AG04449 (cell line): Measurements from ENCODE around the gene GON4L.
A peak's percentile ranks its signal among the peaks of the same experiment; 100 is the strongest.
"Not testable (repeated sequence)": the region's sequence is repeated elsewhere in the genome, so short reads cannot be mapped to it uniquely, and the experiment has no call there.

Experiments
- CTCF ChIA-PET: fragments of 350-600 bp; formaldehyde crosslinking; extraction: SDS; loops from one replicate; lab custom pipeline; 2021; ENCODE audit warnings: antibody characterized with exemption; lab: Yijun Ruan, JAX
- POLR2A ChIA-PET: fragments of 400-600, 350-600 bp; formaldehyde crosslinking; extraction: SDS; loops from one replicate; lab custom pipeline; 2020; ENCODE audit warnings: antibody characterized with exemption, inconsistent platforms; lab: Yijun Ruan, JAX
- DNase-seq: peaks from one replicate; pipeline ENCODE4 v3.0.0-alpha.2; 2010; ENCODE audit warnings: low read depth, low spot score
- H3K4me3 ChIP-seq: 2 replicates; pipeline ENCODE4 v1.5.1; 2011; ENCODE audit warnings: low read depth, mild to moderate bottlenecking, control low read depth, low read length
- TF ChIP-seq, protein P1 (sequence below): IDR thresholded peaks from one replicate; pipeline ENCODE4 v1.5.1; 2011; ENCODE audit warnings: mild to moderate bottlenecking, moderate library complexity, low read length, control low read depth, inconsistent platforms; ENCODE audit not compliant: insufficient read depth; ENCODE audit errors: missing control alignments

The GON4L gene

DNA sequence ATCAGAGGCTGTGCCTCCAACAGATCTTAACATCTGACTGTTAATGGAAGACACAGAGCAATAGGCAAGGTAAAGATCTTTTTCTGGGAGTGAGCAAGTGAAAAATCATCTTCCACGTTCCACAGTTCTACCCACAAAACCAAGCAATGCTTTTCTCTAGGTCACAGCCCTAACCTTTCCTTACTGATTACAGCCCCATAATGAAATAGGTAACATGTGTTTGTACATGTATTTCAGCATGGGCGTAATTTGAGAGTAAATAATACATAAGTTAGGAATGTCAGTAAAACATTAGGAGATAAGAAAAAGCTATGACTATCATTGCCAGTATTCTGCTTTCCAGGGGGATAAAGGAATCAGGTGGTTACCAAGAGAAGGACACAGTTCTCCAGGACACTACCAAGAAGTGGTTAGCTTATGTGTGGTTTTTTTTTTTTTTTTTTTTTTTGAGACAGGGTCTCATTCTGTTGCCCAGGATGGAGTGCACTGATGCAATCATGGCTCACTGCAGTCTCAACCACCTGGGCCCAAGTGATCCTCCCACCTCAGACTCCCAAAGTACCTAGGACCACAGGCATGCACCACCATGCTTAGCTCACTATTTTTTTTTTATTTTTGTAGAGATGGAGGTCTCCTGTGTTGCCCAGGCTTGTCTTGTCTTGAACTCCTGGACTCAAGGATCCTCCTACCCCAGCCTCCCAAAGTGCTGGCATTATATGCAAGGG is 96.1 kb downstream of the GON4L start:
- CTCF ChIA-PET = no interaction called here
- DNase-seq = no peak
- no peak overlapping the region for H3K4me3 ChIP-seq
- POLR2A ChIA-PET = no interaction called here
- TF ChIP-seq, protein P1, sequence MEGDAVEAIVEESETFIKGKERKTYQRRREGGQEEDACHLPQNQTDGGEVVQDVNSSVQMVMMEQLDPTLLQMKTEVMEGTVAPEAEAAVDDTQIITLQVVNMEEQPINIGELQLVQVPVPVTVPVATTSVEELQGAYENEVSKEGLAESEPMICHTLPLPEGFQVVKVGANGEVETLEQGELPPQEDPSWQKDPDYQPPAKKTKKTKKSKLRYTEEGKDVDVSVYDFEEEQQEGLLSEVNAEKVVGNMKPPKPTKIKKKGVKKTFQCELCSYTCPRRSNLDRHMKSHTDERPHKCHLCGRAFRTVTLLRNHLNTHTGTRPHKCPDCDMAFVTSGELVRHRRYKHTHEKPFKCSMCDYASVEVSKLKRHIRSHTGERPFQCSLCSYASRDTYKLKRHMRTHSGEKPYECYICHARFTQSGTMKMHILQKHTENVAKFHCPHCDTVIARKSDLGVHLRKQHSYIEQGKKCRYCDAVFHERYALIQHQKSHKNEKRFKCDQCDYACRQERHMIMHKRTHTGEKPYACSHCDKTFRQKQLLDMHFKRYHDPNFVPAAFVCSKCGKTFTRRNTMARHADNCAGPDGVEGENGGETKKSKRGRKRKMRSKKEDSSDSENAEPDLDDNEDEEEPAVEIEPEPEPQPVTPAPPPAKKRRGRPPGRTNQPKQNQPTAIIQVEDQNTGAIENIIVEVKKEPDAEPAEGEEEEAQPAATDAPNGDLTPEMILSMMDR = no peak

DNA sequence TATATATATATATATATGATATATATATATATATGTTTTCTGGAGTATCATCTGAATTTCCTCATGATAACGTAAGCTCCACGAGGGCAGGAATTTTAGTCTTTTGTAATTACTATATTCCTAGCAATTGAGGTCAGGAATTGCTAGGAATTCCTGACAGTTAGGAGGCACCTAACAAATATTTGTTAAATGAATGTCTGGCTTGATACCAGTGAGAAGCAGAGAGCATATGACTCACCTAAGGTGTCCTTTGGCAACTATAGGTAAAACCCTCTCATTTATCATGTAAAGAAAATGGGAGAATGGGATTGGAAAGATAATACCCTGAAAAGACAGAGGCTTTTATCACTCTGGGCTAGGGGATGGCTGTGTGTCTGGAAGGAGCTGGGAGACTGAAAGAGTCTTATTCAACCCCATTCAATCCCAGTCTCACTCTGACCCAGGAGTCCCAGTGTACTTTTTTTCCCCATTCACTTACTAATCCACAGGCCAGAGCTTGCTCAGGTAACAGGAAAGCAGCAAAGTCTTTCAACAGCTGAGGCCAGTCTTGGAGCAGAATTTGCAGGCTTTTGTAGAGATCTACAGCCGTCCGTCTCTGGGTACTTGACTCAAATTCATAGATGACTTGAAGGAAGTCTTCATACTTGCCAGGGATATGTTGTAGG is 96.9 kb downstream of the GON4L start:
- ChIA-PET CTCF (no interaction called here), POLR2A (no interaction called here)
- H3K4me3 ChIP-seq = no peak overlapping the region
- DNase-seq = no peak
- TF ChIP-seq, protein P1 = no peak

DNA sequence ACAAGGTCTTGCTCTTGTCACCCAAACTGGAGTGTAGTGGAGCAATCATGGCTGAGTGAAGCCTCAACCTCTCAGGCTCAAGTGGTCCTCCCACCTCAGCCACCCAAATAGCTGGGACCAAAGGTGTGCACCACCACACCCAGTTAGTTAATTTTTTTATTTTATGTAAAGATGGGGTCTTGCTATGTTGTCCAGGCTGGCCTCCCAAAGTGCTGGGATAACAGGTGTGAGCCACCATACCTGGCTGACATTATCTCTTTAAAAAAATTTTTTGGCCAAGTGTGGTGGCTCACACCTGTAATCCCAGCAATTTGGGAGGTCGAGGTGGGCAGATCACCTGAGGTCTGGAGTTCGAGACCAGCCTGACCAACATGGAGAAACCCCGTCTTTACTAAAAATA is 98.0 kb downstream of the GON4L start:
- DNase-seq, POLR2A ChIA-PET, CTCF ChIA-PET, H3K4me3 ChIP-seq: not testable (repeated sequence)

DNA sequence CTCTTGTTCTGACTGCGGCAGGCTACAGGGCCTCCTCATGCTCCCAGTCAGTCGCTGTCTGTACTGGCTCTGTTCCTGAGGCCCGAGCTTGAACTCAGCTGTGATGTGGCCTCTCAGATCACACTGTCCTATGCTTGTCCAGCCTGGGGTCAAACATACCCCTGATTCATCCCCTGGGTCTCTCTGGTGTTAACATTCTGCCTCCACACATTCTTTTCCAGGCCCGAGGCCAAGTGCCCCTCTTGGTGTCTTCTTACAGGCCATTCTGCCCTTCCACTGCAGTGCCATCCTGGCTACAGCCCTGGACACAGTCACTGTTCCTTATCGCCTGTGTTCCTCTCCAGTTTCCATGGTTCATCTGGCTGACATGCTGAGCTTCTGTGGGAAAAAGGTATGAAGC is 108.9 kb downstream of the GON4L start:
- DNase-seq, CTCF ChIA-PET, H3K4me3 ChIP-seq, POLR2A ChIA-PET: not testable (repeated sequence)

DNA sequence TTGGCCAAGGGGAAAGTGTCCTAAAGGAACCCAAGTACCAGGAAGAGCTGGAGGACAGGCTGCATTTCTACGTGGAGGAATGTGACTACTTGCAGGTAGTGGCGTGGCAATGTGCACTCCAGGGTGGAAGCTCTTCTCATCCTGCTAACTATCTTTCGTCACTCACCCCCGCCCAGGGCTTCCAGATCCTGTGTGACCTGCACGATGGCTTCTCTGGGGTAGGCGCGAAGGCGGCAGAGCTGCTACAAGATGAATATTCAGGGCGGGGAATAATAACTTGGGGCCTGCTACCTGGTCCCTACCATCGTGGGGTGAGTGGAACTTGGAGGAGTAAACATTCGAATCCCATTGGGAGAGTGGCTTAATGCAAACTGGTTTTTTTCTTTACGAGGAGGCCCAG is 109.4 kb downstream of the GON4L start:
- POLR2A ChIA-PET, DNase-seq, H3K4me3 ChIP-seq, CTCF ChIA-PET: not testable (repeated sequence)

DNA sequence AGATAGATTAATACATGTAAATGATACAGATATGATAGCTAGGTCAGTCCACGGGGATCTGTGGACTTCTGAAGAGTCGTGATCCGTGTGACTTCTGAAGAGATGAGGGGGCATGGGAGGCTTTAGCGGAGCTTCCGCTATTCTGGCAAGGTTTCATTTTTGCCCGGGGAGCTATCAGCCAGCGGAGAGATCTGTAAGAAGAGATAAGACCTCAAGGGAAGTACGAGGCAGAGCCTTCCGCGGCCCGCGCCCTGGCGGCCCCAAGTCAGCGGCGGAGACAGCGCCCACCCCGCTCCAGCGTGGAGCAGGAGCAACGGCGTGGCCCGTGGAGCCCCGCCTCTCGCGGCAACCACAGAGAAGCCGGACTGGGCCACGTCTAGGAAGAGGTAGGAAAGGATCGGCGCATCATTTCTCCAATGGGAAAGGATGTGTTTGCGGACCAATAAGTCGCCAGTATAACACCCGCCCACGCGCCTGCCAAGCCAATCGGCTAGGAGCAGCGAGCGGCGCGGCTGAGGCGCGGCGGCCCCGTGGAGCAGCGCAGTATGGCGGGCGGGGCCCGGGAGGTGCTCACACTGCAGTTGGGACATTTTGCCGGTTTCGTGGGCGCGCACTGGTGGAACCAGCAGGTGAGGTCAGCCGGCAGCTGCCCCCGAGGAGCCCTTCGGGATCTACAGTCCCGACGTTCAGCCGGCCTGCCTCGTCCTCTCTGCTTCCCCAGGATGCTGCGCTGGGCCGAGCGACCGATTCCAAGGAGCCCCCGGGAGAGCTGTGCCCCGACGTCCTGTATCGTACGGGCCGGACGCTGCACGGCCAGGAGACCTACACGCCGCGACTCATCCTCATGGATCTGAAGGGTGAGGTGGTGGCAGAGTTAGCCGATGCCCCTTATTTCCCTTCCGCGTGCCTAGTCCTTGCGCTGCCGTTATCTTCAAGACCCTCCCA is 111.5 kb downstream of the GON4L start:
- peak; percentile 91 for DNase-seq
- POLR2A ChIA-PET = not testable (repeated sequence)
- peak overlapping the region; percentile 66 for H3K4me3 ChIP-seq
- CTCF ChIA-PET = interaction anchor here (2.4 kb wide), 1 partner anchor 16 kb away, joined by 9 read pairs; no protein-coding TSS in a partner anchor

DNA sequence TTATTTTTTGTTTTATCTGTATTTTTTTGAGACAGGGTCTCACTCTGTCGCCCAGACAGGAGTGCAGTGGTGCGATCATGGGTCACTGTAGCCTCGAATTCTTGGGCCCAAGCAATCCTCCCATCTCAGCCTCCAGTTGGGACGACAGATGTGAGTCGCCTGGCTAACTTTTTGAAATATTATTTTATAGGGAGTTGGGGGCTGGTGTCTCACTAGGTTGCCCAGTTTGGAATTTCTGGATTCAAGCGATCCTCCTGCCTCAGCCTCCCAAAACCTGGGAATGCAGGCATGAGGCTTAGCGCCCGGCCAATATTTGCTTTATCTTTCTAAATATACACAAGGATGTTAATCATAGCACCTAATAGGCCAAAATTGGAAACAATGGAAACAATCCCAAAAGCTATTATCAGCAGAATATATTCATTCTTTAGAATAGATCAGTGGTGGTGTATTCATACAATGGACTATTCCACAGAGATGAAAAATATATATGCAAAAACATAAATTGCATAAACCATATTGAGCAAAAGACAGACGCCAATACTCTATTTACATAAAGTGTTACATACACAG is 112.2 kb downstream of the GON4L start:
- no peak for DNase-seq
- peak overlapping the region; percentile 66 for H3K4me3 ChIP-seq
- TF ChIP-seq, protein P1 = no peak
- ChIA-PET POLR2A (no interaction called here), CTCF (interaction anchor here (0.7 to 2.4 kb wide), 2 partner anchors 16 to 1946 kb away, joined by 3 to 9 read pairs; no protein-coding TSS in a partner anchor)

DNA sequence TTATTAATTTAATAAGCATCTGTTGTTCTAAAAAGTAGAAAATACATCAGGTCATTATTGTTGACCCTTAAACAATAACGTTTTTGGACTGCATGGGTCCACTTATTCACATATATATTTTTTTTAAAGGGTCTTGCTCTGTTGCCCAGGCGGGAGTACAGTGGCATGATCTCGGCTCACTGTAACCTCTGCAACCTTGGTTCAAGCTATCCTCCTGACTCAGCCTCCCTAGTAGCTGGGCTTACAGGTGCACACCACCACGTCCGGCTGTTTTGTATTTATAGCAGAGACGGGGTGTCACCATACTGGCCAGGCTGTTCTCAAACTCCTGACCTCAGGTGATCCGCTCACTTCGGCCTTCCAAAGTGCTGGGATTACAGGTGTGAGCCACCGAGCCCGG is 115.1 kb downstream of the GON4L start:
- TF ChIP-seq, protein P1 = no peak
- CTCF ChIA-PET = interaction anchor here (1.2 kb wide), 1 partner anchor 13 kb away, joined by 4 read pairs; no protein-coding TSS in a partner anchor
- POLR2A ChIA-PET = no interaction called here
- H3K4me3 ChIP-seq = no peak overlapping the region
- no peak for DNase-seq
